Keratinocyte (primary cell): ENCODE measurements around the gene STS. TPM values are rescaled to one million over a fixed set of nuclear protein-coding genes. Genes with fewer than 3 reads are reported as not detected.

ENCODE experiments used
- DNase-seq: peaks from one replicate; pipeline ENCODE4 v3.0.0-alpha.2; 2011; ENCODE audit warnings: low read depth, missing footprints, low spot score
- FAIRE-seq: peaks from 2 replicates; lab custom pipeline; 2011; peaks lifted over from hg19 to GRCh38; lab: Jason Lieb, UNC
- H2AFZ ChIP-seq: 2 replicates; pipeline ENCODE4 v1.6.0; 2012; ENCODE audit warnings: low read length, control low read depth, inconsistent platforms; ENCODE audit not compliant: control insufficient read depth
- H3K27ac ChIP-seq: 2 replicates; pipeline ENCODE4 v1.5.1; 2011; ENCODE audit warnings: low read length; ENCODE audit not compliant: control insufficient read depth, insufficient read depth
- H3K27me3 ChIP-seq: 3 replicates; pipeline ENCODE4 v1.6.0; 2011; ENCODE audit warnings: low read length; ENCODE audit not compliant: control insufficient read depth, insufficient read depth; ENCODE audit errors: extremely low read depth
- H3K36me3 ChIP-seq, 2 experiments: 2 replicates in 1 of 2; 3 replicates in 1 of 2; pipeline ENCODE4 v1.5.1; 2011; ENCODE audit warnings: low read length in 2 of 2, mild to moderate bottlenecking in 1 of 2; ENCODE audit not compliant: control insufficient read depth in 2 of 2, insufficient read depth in 2 of 2; ENCODE audit errors: extremely low read depth in 1 of 2
- H3K4me1 ChIP-seq: 3 replicates; pipeline ENCODE4 v1.5.1; 2011; ENCODE audit warnings: low read length; ENCODE audit not compliant: control insufficient read depth, insufficient read depth; ENCODE audit errors: extremely low read depth
- H3K4me2 ChIP-seq: 3 replicates; pipeline ENCODE4 v1.6.0; 2011; ENCODE audit warnings: low read depth, low read length; ENCODE audit not compliant: control insufficient read depth, insufficient read depth; ENCODE audit errors: extremely low read depth
- H3K4me3 ChIP-seq, 3 experiments: fragments of 200-600 bp in 1 of 3; sonication (generic) in 1 of 3; 2 replicates in 2 of 3; 3 replicates in 1 of 3; pipeline ENCODE4 v1.5.1; 2011 to 2016; ENCODE audit warnings: low read length in 3 of 3, mild to moderate bottlenecking in 3 of 3, control low read depth in 2 of 3, inconsistent platforms in 1 of 3, low read depth in 1 of 3, mixed read lengths in 1 of 3, mixed run types in 1 of 3, moderate library complexity in 1 of 3; ENCODE audit not compliant: control insufficient read depth in 2 of 3, insufficient read depth in 2 of 3; ENCODE audit errors: extremely low read depth in 1 of 3
- H3K79me2 ChIP-seq: 2 replicates; pipeline ENCODE4 v1.6.0; 2012; ENCODE audit warnings: low read length; ENCODE audit not compliant: control insufficient read depth, insufficient read depth
- H3K9ac ChIP-seq: 3 replicates; pipeline ENCODE4 v1.6.0; 2011; ENCODE audit warnings: low read length; ENCODE audit not compliant: control insufficient read depth, insufficient read depth; ENCODE audit errors: extremely low read depth
- H3K9me1 ChIP-seq: 3 replicates; pipeline ENCODE4 v1.6.0; 2011; ENCODE audit warnings: low read length; ENCODE audit not compliant: control insufficient read depth, insufficient read depth; ENCODE audit errors: extremely low read depth
- H3K9me3 ChIP-seq: 2 replicates; pipeline ENCODE4 v1.5.1; 2012; ENCODE audit warnings: low read depth, low read length; ENCODE audit not compliant: control insufficient read depth
- H4K20me1 ChIP-seq: 3 replicates; pipeline ENCODE4 v1.6.0; 2011; ENCODE audit warnings: low read length; ENCODE audit not compliant: control insufficient read depth, insufficient read depth; ENCODE audit errors: extremely low read depth
- EZH2 ChIP-seq: IDR thresholded peaks from one replicate; pipeline ENCODE4 v1.6.1; 2012; ENCODE audit warnings: inconsistent platforms, mild to moderate bottlenecking, low read length, moderate library complexity
- dilution Hi-C: fragments of 300-500 bp; cut with MboI; formaldehyde crosslinking; loops from one replicate; pipeline ENCODE4 v1.7.0; 2020; ENCODE audit warnings: low sequenced_read_pairs; ENCODE audit not compliant: extremely low pct_ligation_motif_present
- polyA plus RNA-seq, 5 experiments: library from polyadenylated mRNA; depleted of rRNA in 3 of 5; stranded (reverse) in 3 of 5; stranded (forward) in 1 of 5; unstranded in 1 of 5; fragments of >200 nt; gene quantifications; 1 replicate in 1 of 5; 2 replicates in 3 of 5; 3 replicates in 1 of 5; pipeline versions ENCODE4 v1.2.1 to v1.2.3, GENCODE V29; 2011 to 2012; ENCODE audit warnings: missing spikeins in 2 of 5, low read depth in 1 of 5, low replicate concordance in 1 of 5
- TF ChIP-seq, protein P1 (sequence below), 3 experiments: IDR thresholded peaks in 1 of 3; conservative IDR thresholded peaks in 1 of 3; optimal IDR thresholded peaks in 1 of 3; 2 replicates in 2 of 3; 3 replicates in 1 of 3; pipeline versions ENCODE3 to v1.5.1; 2011; ENCODE audit warnings: low read length in 3 of 3, mild to moderate bottlenecking in 3 of 3, moderate library complexity in 2 of 3, control low read depth in 1 of 3, inconsistent platforms in 1 of 3; ENCODE audit not compliant: insufficient read depth in 2 of 3; ENCODE audit errors: extremely low read depth in 1 of 3

Gene STS
- polyA plus RNA-seq, 1 donor (not counting 4 experiments of a cell fraction or from before 2014, with no cell fraction given), result 2.9 TPM

DNA sequence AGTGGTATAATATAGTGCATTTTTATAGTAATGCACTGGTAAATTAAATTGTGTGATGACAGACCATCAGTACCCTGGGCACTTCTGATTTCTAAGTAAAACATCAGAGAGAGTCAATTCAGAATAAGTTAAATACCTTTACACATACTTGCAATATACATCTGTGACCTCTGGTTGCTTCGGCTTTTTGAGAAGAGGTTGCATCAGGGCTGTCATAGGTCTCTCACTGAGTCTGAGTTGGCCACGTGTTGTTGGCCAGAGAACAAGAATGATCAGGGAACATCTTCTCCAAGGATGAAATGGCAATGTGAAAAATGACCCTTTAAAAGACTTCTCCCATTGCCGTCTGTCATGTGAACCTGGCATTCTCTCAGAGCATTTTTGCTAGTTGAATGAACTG is 37.3 kb downstream of the STS start:
- H3K36me3 ChIP-seq, result no peaks in the 10 kb centered on the region
- no peak for TF ChIP-seq EZH2
- TF ChIP-seq, protein P1, sequence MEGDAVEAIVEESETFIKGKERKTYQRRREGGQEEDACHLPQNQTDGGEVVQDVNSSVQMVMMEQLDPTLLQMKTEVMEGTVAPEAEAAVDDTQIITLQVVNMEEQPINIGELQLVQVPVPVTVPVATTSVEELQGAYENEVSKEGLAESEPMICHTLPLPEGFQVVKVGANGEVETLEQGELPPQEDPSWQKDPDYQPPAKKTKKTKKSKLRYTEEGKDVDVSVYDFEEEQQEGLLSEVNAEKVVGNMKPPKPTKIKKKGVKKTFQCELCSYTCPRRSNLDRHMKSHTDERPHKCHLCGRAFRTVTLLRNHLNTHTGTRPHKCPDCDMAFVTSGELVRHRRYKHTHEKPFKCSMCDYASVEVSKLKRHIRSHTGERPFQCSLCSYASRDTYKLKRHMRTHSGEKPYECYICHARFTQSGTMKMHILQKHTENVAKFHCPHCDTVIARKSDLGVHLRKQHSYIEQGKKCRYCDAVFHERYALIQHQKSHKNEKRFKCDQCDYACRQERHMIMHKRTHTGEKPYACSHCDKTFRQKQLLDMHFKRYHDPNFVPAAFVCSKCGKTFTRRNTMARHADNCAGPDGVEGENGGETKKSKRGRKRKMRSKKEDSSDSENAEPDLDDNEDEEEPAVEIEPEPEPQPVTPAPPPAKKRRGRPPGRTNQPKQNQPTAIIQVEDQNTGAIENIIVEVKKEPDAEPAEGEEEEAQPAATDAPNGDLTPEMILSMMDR (optimal IDR thresholded peaks at IDR 0.05 in 1 of 3, IDR thresholded peaks at IDR 0.05 in 1 of 3, conservative IDR thresholded peaks at IDR 0.05 in 1 of 3; ENCODE audit: extremely low read depth in 1 of 3, insufficient read depth in 2 of 3, low read length in 3 of 3), result no peak
- no peaks in the 10 kb centered on the region for H3K4me1 ChIP-seq
- no peaks in the 10 kb centered on the region for H3K9me1 ChIP-seq
- H3K4me3 ChIP-seq, result no peak overlapping the region
- no peak for FAIRE-seq
- H3K27me3 ChIP-seq, result no peaks in the 10 kb centered on the region
- no peaks in the 10 kb centered on the region for H3K79me2 ChIP-seq
- no peaks in the 10 kb centered on the region for H3K9me3 ChIP-seq
- H4K20me1 ChIP-seq, result no peaks in the 10 kb centered on the region
- dilution Hi-C loops, result no loop called here
- no peak for DNase-seq
- no peak overlapping the region for H2AFZ ChIP-seq
- H3K27ac ChIP-seq, result no peak overlapping the region
- no peak overlapping the region for H3K9ac ChIP-seq
- no peak overlapping the region for H3K4me2 ChIP-seq

DNA sequence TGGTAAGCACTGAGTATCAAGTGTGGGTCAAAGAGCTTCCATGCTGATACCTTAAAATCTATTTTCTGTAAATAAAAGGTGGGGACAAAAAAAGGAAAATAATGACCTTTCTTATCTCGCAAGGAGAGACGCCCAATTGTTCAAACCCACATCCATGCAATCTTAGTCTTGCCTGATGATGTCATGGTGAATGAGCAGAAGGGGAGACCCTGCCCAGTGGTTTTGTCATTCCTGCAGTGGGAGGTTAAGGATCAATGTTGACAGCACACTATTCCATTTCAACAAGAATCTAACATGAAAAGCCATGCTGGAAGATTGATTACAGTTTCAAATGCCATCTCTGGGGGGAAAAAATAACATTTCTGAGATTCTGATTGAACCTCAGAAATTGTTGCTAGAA is 41.2 kb downstream of the STS start:
- Histone ChIP-seq H3K4me3 (no peak overlapping the region), H3K79me2 (no peaks in the 10 kb centered on the region), H3K9me3 (no peaks in the 10 kb centered on the region), H2AFZ (no peak overlapping the region), H3K4me2 (no peak overlapping the region), H3K27ac (no peak overlapping the region), H3K4me1 (no peaks in the 10 kb centered on the region), H3K36me3 (no peaks in the 10 kb centered on the region), H4K20me1 (no peaks in the 10 kb centered on the region), H3K9ac (no peak overlapping the region), H3K9me1 (no peaks in the 10 kb centered on the region), H3K27me3 (no peaks in the 10 kb centered on the region)
- no peak for DNase-seq
- FAIRE-seq, result no peak
- dilution Hi-C loops, result no loop called here
- TF ChIP-seq, protein P1 (optimal IDR thresholded peaks at IDR 0.05 in 1 of 3, IDR thresholded peaks at IDR 0.05 in 1 of 3, conservative IDR thresholded peaks at IDR 0.05 in 1 of 3; ENCODE audit: extremely low read depth in 1 of 3, insufficient read depth in 2 of 3, low read length in 3 of 3), result no peak
- TF ChIP-seq EZH2, result no peak
